Left colon (tissue), 2 donors: ENCODE measurements around the gene OPCML. TPM values are rescaled to one million over a fixed set of nuclear protein-coding genes. Genes with fewer than 3 reads are reported as not detected.
"Not testable (repeated sequence)": the region's sequence is repeated elsewhere in the genome, so short reads cannot be mapped to it uniquely, and the experiment has no call there.

Source experiments
- ATAC-seq: fragments of 200-7000 bp; cut with Tn5 transposase; one replicate; pipeline ENCODE4 v1.9.1; 2020; ENCODE audit warnings: mild to moderate bottlenecking, moderate library complexity
- DNase-seq, 2 donors: peaks; one replicate each; pipeline ENCODE4 v3.0.0-alpha.2; 2020
- intact Hi-C, 2 donors: fragments of 100-400 bp; cut with DNase I in 1 of 2; cut with micrococcal nuclease in 1 of 2; formaldehyde crosslinking; loops; one replicate each; pipeline versions ENCODE4 v1.11.2 to v1.14.0; 2022; cut with DNase I, micrococcal nuclease
- total RNA-seq, 2 donors: library from RNA; stranded (reverse); fragmentation: NEBNext Ultra II Directional; extraction: Animal tissue kit (Norgen Biotek cat#: 25700); gene quantifications; one replicate each; pipeline ENCODE4 v1.2.1, GENCODE V29; 2021
- donor health status: DM: no; HTN: no; CAD: no.
- donor health status: DM: yes; HTN: yes; CAD: no.

OPCML gene
- total RNA-seq, 2 donors from 2014 or later, result 0.06 to 0.11 TPM

DNA sequence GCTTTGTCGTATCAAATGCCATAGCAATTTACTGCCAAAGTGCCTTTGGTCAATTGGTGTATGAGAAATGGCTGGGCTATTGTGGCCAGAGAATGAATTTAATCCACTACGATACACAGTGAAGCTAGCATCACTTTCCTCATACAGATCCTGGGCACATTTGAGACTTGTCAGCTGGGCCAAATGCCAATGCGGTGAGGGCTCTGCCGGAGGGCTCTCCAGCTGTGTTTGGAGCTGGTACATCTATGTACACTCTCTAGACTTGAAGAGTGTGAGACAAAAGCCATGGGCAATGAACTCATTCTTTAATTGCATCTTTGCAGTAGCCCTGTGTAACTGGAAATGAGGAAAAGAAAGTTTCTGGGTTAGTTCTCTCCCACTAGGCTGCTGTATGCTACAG is 1109.0 kb downstream of the OPCML start:
- no peak for DNase-seq
- no peak for ATAC-seq
- intact Hi-C loops, result no loop called here

DNA sequence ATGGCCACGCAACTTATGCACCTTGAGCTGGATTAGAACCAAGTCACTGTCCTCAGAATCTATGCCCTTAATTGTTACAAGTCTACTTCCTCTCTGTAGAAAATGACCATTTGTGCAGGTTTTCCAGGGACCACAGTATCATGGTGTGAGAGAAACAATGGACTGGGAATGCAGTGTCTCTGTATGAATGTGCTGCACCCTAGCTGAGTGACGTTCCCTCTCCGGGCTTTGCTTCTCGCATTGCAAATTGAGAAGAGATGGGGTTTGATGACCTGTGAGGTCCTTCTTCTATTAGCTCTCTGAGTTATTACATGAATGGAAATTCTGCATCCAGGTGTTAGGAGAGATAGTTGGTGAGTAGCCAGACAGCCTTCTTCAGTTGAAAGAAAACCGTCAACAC is 1109.6 kb downstream of the OPCML start:
- no peak for ATAC-seq
- DNase-seq, result no peak
- intact Hi-C loops, result no loop called here

DNA sequence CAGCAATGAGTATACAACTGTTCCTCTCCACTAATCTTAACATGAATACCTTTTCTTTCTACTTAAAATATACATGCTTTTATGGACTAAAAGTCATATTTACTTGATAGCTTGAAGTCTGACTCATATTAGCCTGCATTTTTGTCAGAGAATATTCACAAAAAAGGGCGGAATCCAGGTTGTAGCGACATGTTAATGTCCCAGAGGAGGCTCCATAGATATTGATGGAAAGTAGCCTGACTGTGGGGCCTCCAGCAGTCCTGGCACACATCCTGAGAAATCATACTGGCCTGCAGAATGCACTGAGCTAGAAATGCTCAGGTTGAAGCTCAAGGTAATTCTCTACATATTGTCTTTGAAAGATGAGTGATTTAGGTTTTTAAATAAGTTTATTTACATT is 1110.7 kb downstream of the OPCML start:
- ATAC-seq (no peak), DNase-seq (no peak)
- intact Hi-C loops, result no loop called here

DNA sequence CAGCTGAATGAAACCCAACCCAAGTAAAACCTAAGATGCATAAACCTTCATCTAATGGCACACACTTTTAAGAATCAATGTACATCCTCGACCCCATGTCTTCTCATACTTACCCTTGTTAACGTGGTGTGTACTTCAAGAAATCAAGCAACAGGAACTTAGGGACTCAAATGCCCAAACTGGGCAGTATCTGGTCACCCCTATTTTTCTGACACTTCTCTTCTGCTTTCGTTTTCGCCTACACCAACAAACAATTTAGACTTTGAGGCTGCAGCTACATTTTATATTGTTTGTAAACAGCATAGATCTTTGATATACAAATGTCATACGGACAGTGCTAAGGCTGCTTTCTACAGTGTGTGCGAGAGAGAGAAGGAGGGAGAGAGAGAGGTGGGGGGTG is 1117.8 kb downstream of the OPCML start:
- ATAC-seq, result no peak
- DNase-seq, result no peak
- intact Hi-C loops, result no loop called here

DNA sequence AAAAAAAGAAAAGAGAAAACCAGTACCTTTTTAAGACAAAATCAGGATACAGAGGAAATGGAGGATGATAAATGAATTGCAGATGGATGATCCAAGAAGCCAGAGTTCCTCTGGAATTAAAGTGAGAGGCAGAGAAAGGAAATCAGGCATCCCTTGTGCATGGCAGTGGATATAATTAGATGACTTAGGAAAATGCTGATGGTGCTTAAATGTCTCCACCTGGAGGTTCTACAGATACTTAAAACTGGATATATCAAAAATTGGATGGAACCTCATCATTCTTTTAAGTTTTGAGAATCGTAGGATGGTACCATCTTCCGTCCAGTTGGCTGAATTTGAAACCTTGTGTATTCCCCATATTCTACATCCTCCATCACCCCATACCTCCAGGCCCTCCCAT is 1121.9 kb downstream of the OPCML start:
- DNase-seq (no peak), ATAC-seq (no peak)
- intact Hi-C loops, result no loop called here

DNA sequence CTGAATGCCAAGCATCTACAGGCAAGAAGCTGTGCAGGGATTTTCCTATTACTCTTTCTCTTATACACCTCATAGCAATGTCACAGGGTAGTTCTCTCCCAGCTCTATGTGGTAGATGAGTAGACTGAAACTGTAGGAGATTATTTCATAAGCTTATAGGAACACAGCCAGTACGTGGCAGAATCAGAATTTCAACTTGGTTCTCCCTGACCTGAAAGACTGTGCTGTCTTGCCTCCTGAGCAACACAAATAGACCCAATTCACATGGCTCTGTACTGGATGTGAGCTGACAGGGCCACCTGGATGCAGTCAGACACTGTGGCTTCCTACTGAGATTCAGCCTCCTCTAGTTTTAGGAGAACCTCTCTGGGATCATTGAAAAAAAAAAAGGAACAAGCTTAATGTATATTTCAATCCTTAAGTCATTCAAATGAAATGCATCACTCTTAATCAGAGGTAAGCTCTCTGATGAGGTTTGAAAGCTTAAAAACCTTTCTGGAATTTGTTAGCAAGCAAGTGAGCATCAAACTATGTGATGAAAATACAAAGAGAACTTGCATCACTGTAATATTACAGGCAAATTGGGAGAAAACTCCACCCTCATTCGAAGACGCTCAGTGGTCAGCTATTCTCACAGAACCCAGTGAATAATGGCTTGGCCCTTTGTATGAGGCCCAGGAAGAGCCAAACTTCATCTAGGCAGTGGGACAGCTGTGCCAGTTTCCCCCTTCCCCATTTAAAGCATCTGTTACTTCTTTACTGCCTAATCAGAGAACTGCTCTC is 1122.5 kb downstream of the OPCML start:
- ATAC-seq, result no peak
- no peak for DNase-seq
- intact Hi-C loops, result no loop called here

DNA sequence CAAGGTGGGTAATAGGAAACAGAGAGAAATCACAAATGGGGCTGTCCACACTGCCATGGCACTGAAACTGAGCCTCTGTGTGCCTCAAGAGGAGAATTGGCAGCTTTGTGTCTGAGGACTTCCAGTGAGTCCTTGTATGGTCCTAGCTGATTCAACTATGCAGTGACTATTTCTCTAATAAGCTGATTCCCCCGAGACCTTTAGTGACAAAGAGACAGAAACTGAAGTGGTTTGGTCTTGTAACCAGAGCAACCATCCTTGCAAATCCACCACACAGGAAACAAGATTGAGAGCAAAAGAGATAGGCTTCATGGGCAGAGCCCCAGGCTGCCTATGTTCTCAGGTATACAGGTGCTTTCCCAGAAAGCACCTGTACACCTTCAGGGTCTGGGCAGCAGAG is 1123.4 kb downstream of the OPCML start:
- intact Hi-C loops, result no loop called here
- no peak for DNase-seq
- ATAC-seq, result no peak

DNA sequence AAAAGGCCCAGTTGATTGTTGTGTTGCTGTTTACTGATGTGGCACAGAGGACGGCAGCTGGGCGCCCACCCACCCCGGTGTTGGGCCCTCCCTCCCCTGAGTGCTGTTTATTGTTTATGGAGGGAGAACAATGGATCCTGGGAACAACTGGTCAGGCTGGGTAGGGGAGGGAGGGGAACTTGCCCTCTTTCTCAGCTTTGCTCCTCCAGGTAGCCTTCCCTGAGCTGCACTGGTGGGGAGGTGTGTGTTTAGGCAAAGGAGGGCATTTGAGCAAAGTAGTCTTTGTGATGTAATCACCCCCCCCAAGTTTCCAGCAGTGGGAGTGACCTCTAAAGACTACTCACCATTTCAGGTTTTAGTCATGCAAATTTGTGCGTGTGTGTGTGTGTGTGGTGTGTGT is 1126.6 kb downstream of the OPCML start:
- ATAC-seq, result no peak
- no peak for DNase-seq
- intact Hi-C loops, result no loop called here

DNA sequence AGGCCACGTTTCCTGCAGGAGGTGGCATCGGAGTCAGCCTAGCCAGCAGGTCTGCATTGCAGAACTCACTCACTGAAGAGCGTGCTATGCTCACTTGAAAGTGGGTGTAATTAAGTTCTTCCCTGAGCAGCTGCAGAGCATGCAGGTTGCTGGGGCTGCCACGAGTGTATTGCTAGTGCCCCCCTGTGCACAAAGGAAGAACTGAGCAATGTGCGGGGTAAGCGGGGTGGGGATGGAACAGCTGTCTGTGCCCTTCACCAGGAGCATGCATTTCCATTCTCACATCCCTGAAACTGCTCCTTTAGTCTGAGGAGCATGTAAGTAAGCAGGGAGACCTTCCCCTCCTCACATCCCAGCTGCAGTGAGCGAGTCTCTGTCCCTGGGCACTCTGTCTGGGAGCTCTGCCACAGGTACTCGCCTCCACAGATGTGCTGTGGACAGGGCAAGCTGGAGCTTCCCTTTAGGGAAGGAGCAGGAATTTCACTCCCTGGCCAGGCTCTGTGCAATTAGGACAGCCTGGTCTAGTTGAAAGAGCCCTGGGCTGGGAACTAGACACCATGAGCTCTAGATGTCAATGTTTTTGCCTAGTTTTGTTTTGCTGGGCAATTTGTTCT is 1130.1 kb downstream of the OPCML start:
- ATAC-seq, result no peak
- peak in 1 of 2 donors; percentile 6 for DNase-seq
- intact Hi-C loops, result no loop called here

DNA sequence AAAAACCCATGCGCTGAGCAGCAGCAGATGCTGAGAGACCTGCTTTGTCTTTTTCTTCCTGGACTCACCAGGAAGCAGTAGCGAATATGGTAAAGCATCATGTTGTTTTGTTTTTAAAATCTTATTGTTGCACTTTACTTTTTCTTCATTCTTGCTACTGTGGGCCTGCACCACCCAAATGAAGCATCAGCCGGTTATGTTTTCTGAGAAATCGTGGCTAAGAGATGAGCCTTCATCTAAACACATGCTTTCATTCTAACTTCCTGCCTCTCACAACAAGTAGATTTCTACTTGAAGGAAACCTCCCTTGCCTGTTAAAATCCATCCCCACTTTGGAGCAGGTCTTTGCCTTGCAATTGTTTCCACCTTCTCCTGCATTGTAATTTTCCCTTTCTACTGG is 1136.0 kb downstream of the OPCML start:
- DNase-seq, result no peak
- ATAC-seq, result no peak
- intact Hi-C loops, result no loop called here

DNA sequence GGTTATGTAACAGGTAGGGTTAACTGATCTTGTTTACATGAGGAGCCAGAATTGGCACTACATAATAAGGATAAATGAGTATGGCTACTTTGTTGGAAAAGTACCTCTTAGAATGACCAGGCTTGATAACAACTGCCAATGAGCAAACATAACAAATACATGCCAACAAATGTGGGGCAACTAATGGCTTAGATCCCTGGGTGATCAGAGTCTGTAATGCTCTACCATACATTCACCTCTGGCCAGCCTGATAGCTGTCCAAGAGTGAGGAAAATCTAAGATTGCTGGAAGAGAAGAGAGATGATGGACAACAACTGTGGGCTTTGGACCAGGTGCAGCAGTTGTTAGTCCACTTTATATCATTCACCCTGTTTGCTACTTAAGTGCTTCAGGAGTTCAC is 1136.9 kb downstream of the OPCML start:
- ATAC-seq (no peak), DNase-seq (no peak)
- intact Hi-C loops, result no loop called here

DNA sequence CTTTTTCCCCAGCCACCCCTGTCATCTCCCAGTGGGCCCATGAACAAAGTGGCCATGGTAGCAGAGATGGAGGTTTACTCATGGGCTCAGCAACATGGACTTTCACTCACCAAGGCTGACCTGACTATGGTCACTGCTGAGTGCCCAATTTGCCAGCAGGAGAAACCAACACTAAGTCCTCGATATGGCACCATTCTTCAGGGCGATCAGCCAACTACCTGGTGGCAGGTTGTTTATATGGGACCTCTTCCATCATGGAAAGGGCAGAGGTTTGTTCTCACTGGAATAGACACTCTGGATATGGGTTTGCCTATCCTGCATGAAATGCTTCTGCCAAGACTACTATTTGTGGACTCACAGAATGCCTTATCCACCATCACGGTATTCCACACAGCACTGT is 1152.8 kb downstream of the OPCML start:
- DNase-seq (no peak), ATAC-seq (no peak)
- intact Hi-C loops, result no loop called here

DNA sequence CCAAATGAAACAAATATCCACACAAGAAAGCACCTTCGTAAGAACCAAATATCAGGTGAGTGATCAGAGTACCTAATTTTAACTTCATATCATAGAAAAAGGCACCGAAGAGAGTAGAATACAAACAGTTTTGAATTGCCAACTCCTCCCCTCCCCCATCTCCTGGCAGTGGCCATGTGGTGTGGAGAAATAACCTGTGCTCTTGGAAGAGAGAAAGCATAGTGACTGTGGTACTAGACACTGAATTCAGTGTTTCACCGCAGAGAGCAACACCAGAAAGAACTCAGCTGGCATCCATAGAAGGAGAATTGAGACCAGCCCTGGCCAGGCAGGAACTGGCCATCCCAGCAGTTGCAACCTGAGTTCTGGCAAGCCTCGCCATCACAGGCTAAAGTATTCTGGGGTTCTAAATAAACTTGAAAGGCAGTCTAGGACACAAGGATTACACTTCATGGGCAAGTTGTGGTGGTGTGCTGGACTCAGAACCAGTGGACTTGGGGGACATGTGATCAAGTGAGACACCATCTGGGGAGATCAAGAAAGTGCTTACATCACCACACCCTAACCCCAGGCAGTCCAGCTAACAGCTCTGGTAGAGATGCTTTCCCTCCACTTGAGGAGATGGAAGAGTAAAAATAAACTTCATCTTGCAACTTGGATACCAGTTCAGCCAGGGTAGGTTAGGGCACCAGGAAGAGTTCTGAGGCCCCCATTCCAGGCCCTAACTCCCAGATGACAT is 1158.7 kb downstream of the OPCML start:
- ATAC-seq, result no peak
- intact Hi-C loops, result no loop called here
- DNase-seq, result no peak

DNA sequence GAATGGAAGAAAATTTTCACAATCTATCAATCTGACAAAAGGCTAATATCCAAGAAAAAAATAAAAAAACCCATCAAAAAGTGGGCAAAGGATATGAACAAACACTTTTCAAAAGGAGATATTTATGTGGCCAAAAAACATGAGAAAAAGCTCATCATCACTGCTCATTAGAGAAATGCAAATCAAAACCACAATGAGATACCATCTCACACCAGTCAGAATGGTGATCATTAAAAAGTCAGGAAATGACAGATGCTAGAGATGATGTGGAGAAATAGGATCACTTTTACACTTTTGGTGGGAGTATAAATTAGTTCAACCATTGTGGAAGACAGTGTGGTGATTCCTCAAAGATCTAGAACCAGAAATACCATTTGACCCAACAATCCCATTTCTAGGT is 1162.2 kb downstream of the OPCML start:
- ATAC-seq, intact Hi-C loops: not testable (repeated sequence)

DNA sequence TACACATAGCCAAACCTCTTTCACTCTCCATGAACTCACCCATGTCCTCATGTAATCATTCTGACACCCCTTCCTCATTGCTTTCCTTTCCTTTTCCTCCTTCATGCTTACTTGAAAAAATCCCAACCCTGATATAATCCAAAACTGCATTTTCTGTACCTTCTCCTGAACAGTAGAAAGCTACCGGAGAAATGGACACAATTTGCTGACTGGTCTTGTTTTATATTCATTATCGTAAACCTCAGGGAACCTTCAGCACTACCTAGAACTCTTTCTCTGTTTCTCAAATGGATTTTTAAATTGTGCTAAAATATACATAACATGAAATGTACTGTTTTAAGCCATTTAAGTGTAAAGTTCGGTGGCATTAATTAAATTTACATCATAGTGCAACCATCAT is 1165.0 kb downstream of the OPCML start:
- DNase-seq (no peak), ATAC-seq (no peak)
- intact Hi-C loops, result no loop called here

More for the DNA sequence above, 1162.2 kb downstream of the OPCML start:
- DNase-seq, result not testable (repeated sequence)

DNA sequence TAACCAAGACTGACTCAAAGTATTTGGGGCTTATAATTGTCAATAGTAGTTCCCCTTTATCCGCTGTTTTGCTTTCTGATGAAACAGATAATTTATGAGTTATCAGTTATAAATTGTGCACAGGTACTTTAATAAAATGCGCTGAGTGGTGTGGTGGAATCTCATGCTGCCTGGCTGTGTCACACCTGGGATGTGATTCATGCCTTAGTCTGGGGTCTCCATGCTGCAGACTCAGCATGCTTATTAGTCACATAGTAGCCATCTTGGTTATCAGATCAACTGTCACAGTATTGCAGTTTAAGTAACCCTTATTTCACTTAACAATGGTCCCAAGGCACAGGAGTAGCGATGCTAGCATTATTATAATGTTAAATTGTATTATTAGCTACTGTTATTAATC is 1166.7 kb downstream of the OPCML start:
- no peak for ATAC-seq
- intact Hi-C loops, result no loop called here
- DNase-seq, result no peak
